ENCODE results near the gene FAM107B.
A peak's percentile ranks its signal among the peaks of the same experiment; 100 is the strongest.

Gene FAM107B

DNA sequence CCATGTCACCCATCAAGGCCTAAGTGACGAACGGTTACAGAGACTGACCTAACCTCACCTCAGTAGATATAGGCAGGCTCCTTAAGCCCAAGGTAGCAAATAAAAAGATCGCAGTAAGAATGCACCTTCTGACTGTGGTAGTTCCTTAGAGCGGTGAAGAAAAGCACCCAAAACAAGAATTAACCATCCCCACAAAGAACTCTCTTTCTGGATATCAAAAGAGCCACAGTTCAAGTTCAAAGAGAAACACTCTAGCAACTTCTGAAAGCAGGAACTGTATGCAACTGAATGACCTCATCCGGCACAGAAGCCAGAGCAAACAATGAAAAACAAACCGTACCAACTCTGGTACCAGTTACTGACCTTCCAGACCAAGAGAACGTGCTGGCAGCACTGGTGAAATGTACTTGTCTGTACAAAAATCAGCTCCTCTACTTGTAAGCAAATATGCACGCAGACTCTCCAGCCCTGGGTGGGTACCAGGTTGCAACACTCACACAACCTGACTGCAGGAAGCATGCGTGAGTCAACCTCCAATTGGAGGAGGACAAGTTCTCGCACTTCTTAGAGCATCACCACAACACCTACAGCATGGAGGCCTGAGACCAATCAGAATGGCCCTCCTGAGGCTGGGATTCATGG lies 202.7 kb downstream of the FAM107B start:
- DNase-seq = peak; percentile 83

DNA sequence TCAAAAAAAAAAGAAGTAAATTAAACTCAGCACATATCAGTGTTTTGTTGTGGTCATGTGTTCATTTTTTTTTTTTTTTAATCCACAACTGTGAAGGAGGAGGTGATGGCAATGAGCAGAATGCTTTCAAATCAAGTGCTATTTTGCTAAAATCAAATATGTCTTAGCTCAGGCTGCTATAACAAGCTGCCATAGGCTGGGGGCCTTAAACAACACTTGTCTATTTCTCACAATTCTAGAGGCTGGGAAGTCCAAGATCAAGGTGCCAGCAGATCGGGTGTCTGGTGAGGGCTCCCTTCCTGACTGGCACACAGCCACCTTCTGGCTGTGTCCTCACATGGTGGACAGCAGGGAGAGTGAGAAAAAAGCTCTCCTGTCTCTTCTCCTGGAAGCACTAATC lies 203.9 kb downstream of the FAM107B start:
- no peak for DNase-seq

DNA sequence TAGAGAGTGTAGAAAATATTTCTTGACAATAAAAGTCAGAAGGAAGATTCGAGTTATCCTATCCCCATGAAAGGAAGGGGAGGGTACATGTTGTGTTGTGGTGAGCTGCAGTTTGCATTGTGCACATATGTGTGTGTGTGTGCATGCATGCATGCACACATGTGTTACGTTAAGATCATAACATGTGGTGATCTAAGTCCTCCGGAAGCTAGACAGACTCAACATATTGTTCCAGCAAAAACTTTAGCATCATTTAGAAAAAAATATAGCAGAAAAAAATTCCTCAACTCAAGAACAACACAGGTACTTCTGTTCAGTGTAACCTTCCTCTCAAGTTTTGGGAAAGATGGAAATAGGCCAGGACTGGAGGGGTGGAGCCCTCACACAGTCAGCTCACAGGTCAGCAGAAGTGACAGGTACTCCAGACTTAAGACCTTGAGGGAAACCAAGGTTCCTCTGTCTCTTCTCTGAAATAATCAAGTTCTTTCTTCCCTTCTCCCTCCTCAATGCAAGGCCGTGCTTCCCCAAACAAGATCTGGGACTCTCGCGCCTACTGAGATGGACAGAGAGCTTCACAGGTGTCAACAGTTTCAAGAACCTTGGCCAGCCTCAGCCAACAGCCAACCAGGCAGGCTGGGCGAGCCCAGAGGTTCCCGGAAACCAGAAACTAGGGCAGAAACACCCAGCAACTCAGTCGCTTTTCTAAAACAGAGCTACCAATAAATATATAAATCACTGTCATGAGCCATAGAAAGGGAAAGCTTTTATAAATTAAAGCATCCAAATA lies 205.2 kb downstream of the FAM107B start:
- peak; percentile 73 for DNase-seq

DNA sequence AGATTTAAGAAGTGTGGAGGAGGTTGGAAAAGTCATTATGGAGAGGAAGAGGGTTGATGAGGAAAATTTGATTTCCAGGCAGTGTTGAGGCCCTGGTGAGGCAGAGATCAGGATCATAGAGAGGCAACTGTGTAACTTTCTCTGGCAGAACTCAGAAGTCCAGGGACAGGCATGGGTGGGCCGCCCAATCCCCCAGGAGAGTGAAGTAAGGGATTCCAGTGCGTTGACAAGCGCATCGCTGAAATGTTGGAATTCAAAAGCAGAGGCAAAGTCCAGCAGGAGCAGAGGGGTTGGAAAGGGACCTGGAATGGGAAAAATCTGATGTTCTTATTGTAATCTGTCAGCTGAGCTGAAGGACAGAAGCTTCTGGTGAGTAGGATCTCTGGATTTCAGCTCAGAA lies 207.3 kb downstream of the FAM107B start:
- DNase-seq = no peak

DNA sequence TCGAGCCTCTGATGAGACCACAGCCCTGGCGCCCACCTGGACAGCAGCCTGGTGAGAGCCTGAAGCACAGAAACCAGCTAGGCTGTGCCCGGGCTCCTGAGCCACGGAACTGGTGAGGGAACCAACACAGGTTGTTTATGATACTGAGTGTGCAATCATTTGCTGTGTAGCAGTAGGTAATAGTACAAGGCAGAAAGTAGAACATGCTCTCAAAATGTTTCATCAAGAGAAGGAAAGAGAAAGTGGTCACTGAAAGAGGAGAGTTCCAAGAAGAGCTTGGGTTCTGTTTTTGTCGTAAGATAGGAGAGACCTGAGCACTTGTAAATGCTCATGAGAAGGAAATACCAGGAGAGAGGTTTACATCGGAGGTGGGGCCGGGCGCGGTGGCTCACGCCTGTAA lies 208.2 kb downstream of the FAM107B start:
- DNase-seq = no peak

DNA sequence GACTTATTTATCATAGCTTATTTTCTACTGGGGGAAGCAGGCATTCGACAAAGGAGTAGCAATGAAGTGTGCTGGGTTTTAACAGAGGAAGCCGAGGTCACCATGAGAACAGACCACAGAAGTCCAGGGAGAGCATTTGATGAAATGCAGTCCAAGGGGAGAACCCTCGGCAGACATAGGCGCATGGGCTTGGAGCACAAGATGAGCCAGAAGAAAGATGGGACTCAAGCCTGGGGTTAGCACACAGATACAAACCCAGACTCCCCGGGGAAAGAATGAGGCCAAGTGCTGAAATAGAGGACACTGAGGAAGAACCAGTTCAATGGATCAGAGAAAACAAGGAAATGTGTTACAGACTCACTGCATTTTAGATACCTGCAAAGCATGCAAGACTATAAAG lies 209.5 kb downstream of the FAM107B start:
- no peak for DNase-seq

DNA sequence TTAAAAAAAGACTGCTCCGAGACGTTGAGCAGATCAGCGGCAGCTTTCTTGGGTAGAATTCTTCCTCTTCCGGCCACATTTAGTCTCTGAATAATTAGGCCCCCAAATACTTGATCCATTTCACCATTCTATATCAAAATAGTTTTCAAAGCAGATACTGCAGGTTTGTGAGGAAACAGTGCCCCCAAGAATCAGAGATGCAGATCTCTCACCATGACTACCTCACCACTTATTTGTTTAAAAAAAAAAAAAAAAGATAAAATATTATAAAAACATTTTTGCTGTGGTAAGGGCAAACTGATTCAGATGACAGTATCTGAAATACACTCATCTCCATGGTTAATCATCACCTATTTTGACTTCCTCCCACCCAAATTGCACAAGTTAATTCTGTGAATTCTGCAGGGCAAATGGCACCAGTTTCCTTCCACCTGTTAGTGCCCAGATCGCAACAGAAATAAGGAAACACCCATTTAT lies 210.4 kb downstream of the FAM107B start:
- DNase-seq = peak; percentile 92

DNA sequence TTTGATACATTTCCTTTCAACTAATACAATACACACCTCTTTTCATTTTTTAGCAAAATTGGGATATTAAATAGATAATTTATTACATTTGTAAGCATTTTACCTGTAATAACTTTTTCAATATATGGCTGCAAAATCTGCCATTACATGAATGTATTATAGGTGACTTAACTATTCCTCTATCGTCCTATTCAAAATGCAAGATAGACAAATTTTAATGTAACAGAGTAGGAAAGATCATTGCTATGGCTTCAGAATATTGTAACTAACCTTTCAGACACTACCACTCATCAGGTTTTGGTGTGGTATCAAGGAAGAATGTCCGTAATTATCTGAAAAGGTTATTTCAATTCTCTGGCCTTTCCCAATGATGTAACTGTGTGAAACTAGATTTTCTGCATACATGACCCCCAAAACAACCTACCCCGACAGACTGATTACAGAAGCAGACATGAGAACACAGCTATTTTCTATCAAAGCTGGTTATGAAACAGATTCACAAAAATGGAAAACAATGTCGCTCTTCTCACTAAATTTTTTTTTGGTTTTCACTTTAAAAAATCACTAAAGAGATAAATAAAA lies 211.2 kb downstream of the FAM107B start:
- DNase-seq = no peak

DNA sequence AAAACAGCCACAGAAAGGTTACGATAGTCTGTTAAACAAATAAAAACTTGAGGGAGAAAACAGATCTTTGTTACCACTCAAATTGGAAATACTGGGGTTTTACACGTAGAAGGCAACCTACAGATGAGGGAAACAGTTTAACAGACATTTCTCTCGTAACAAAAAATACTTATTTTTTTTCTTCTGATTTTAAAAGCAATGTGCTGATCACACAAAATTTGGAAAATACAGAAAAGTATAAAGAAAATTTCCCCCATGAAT lies 211.7 kb downstream of the FAM107B start:
- no peak for DNase-seq

DNA sequence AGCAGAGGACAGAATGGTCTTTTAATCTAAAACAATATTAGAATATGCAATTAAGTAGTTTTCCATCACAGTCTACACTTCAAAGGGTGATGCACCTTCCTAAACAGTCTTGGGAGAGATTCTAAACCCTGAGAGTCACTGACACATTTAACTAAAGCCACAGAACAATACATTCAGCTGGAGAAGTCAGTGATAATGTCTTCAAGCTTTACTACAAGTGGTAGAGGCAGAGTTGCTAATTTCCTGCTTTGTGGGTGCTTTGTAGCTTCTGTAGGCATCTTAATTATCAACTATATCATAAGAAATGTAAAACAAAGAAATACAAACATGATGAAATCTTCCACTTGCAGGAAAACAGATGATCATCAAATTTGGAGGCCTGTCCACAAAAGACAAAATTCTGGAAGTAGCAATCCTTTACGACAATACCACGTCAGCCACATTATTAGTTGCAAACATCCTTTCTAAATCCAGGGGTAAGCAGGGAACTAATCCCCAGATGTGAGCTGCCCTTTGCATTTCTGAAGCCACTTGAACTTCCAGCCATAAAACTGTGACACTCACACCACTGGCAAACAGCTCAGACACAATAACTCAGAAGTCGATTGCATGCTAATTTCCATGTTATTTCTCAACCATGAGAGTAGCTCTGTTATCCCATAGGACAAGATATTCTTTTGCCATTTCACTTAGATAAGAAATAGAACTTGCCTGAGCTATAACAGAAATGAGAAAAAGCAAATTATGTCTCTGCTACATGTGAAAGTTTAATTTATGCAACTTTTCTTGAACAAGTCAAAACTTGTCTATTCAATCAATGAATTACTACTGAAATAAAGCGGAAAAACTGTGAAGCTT lies 212.2 kb downstream of the FAM107B start:
- peak; percentile 58 for DNase-seq

DNA sequence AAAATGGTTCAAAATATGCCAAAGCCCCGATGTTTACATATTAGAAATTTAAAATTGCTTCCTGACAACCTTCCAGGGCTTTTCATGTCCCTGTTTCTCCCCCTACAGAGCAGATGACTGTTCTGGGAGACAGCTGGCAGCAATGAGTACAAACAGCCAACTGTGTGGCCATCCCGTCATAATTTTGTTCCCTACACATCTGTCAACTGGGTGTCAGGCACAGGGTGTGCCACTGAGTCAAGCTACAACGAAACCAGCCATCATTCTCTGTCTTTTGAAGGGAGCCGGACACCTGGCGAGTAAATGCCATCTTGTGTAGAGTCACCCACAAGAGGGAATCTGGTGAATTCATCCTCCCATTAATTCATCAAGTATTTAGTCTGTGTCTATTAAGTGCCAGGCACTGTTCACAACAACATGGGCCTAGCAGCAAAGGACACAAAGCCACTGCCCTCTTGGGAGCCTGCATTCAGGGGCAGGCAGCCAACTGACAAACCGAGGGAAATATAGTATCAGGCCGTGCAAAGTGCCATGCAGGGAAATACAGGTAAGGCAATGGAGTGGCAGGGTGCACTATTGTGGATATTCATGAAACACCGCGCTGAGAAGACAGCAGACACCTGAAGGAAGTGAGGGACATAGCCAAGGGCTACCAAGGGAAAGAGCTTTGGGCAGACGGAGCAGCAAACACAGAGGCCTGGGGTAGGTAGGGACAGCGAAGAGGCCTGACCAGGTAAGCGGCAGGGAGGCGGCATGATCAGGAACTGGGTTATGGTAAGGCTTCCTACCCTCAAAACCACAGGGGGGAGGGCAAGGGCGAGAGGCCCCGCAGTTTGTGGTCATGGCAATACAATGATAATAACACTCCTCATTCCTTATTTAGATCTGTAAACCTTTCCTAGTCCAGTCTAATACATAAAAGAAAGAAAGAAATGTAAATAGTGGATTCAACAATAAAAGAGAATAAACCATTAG lies 213.6 kb downstream of the FAM107B start:
- DNase-seq = peak; percentile 53

DNA sequence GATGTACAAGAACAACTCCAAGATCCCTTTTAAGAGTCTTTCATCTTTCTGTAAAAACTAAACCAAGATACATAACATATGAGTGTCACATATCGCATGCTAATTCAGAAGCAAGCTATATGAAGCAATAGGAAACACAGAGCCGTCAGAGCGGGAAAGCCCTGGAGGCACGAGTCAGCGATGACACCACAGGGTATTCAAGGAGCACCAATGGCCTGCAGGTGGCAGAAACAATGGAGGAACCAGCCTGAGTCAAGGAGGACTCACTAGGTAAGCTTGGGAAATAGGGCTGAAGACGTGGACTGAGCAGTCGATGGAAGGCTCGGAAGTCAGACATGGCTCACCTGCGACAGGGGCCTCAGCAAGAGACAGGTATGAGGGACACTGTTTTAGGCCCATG lies 214.4 kb downstream of the FAM107B start:
- DNase-seq = peak; percentile 82

DNA sequence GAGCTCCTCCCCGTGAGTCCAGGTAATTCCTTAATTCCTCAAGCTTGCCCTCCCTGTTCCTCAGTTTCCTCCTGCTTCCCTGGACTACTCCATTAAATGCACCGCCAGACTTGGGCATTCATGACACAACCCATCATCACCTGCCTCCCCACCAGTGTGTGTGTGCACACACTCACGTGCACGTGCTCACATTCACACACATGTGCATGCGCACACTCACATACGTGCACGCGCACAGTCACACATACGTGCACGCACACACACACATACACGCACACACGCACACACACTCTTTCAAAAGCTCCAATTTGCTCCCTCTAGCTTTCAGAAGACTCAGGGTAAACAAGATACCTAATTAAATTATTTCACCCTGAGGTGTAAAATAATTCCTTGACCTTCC lies 216.7 kb downstream of the FAM107B start:
- DNase-seq = no peak

DNA sequence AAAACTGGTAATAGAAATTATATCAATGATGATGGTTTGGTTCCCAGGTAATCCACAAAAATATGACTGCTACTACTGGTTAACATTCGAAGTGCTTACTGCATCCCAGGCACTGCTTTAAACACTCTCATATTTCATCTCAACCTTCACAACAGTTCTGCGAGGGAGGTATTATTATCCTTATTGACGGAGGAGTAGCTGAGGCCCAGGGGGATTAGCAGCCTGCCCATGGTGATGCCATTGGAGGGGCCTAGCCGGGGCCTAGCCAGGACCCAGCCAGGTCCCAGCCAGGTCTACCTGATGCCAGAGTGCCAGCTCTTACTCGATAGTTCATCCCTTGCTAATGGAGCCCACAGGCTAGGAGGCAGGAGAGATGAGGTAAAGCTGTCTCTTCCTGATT lies 217.1 kb downstream of the FAM107B start:
- DNase-seq = no peak

DNA sequence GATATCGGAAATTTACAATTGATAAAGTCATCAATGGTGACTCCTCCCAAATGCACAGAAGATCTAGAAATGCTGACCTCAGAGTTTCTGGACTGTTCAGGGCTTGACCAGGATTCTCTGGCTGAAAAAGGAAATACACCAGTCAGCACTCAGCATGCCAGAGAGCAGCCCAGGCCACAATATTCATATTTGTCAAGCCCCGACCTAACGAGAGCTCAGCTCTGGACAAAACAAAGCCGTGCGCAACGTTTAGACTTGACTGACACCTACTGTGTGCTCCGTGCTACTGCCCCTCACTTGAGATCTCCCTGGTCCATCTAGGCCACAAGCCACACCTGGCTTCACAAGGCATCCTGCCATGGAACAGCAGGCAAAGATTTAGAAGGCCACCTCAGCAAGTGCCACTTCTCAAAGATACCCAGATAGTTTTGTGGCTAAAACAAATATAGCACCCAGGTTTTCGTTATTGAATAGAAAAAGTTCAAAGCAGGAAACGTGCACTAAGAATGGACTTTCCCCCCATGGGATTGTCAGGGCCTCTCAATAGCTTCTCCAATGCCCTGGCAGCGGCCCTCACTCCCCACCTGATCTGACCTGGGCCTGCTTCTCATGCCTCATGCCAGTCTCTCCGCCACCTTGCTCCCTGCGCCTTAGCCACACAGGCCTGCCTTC lies 218.3 kb downstream of the FAM107B start:
- peak; percentile 53 for DNase-seq

DNA sequence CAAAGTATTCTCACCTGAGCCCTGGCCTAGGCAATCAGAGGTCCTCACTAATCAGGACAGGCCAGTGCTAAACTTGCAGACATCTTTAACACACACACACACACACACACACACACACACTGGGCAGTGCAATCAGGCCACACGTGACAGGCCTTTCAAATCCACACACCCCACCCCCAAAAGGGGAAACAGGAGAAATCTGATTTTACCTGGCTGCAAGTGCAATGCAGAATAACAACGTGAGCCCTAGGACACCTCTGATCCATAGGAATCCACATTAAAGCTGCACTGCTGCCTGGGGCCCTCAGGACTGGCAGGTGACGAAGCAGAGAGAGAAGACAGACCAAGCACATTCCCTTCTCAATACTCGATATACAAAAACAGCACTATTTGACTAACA lies 218.9 kb downstream of the FAM107B start:
- no peak for DNase-seq

DNA sequence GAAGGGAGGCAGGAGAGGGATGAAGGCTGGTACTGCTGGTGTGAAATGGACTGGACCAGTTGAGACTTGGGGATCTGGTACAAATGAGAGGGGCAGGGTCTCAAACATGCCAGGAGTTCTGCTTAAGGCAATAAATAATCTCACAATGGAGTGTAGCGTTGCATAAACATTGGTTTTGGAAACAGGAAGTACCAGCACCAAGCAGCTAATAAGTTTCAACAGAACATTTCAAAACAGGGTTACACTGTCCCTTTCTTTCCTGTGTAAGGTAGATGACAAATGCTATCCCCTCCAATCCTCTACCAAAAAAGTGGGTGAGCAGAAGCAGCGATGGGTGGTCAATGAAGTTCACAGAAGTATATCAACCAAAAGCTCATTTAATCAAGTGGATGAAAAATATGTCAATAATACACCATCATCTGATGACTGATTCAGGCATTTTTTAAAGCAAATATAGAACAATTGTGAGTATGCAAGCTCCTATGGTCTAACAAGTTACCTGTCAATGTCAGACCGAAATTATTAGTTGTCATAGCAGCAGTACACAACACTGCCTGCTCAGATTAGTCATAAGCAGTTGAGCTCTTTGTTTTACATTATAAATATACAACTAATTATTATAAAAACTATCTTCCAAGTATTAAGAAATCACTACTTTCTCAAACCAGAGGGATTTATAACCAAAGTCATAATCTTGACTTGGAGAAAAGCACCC lies 220.0 kb downstream of the FAM107B start:
- DNase-seq = peak; percentile 81

DNA sequence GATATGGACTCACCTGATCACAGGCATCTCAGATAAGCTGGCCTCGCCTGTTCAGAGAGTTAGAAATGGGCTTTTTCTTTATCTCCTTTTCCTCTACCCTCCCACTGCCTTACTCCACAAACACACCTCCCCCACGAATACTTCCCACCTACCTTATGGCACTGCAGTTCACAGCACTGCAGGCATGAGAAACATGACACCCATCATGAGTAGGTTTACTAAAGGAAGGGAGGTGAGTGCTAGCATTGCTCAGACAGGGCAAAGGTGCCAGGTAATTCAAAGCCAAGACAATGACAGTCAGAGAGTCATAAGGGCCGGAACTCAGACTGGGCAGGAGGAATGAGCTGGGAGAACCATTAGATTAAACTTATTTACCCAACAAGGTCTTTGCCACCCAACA lies 220.6 kb downstream of the FAM107B start:
- no peak for DNase-seq

DNA sequence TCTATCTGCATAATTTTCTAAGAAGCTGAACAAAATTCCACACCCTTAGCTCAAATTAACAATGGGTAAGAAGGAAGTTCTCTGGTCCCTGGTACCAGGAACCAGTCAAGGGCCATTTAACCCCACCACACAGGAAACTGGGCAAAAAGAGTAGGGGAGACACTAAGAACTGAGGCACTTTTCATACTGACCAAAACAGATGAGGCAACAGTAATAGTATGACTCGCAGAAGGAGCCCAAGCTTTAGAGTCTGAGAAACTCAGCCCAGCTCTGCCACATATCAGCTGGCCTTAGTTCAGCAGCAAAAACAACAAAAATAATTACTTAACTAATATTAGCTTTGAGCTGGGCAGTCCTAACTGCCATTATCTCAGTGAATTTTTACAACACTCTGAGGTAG lies 221.2 kb downstream of the FAM107B start:
- DNase-seq = no peak

DNA sequence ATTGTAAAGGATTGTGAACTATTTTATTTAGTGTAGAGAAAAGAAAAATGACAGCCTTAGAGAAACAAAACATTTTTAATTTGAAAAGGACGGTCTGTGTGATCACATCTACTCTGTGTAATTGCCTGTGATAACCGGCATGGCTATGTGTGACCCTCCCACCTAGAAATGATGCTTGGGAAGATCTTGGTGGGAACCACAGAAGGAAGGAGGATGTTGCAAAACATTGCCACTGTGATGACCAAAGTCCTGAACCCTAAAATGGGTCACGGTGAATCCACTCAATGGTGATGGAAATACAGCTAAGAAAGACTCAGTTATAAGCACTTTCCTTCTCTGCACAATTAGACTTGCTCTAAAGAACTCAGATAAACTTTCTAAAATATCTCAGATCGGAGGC lies 222.7 kb downstream of the FAM107B start:
- no peak for DNase-seq

DNA sequence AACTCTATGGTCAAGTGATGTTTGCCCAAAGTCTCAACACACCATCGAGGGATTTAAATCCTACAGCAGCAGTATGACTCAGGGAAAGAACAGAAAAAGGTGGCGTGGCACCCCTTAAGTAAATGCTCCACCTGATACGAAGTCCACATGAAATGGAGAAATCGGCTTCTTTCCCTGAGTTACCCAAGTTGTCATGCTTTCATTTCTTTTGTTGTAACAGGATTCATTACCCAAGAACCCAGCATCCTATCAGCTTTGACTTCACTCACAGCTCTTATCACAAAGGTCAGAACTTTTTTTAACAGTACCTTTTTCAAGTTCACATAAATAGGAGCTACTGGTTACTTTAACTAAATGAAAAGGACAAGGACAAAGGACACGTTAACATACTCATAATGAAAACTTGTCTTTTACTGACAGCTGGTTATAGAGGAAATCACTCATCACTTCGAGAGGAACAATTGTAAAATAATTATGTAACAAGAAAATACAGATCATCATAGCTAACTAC lies 224.2 kb downstream of the FAM107B start:
- DNase-seq = no peak
